GM18870 (cell line): Measurements from ENCODE around the gene IMMT.

ENCODE experiments used
- ATAC-seq: cut with Tn5 transposase; IDR thresholded peaks from one replicate; pipeline ENCODE4 v1.9.1; 2021; ENCODE audit warnings: moderate library complexity; ENCODE audit not compliant: unreplicated experiment

Gene IMMT

DNA sequence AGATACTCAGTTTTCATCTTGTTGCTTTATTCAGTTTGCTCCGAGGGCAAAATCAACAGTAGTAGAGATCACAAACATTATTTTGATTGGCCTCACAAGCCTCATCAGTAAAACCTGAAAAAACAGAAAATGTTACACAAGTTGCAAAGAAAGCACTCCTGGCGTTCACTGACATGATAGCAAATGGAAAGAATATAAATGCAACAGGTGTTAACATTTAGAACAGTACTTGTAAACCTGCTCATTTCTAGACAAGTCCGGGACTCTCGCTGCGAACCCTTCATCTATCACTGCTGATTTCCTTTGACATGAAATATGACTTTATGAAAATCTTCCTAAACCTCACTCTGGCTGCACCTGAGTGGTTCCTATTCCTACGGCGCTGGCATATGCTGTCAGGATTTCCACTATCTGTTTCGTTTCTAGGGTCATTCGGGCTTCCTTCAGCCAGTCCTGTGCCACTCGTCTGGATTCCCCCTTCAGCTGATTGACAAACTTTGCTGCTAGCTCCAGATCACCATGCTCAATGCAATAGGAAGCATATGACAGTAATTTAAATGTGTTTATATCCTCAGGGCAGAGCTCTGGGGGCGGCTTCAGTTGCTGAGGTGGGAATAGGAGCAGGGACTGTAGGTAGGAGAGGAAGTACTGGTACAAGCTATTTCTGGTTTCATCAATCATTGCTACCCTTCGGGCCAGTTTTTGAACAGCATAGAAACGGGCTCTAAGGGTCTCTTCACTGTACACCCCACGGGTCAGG lies 51.2 kb downstream of the IMMT start:
- no peak for ATAC-seq

GRCh38 chr2:86143307-86143706 lies 52.0 kb downstream of the IMMT start:
- ATAC-seq: no peak

GRCh38 chr2:86142436-86143257 lies 52.6 kb downstream of the IMMT start:
- ATAC-seq: no peak

DNA sequence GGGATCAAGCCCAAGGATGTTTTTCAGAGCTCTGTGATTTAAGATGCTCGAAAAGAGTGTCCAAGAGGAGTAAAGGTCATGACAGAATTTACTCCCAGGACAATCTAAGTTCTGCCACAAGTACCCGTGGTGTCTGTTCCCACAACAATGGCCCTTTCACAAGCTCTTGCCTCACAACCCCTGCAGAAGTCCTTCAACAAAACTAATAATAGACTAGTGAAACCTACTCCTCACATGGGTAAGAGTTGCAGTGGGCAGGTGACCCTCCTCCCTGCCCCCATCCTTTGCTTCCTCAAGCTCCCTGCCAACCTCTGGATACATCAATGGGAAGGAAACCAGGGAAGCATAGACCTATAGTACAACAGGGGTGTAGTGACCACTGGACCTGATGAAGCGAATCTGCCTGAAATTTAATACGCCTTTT lies 54.3 kb downstream of the IMMT start:
- no peak for ATAC-seq

DNA sequence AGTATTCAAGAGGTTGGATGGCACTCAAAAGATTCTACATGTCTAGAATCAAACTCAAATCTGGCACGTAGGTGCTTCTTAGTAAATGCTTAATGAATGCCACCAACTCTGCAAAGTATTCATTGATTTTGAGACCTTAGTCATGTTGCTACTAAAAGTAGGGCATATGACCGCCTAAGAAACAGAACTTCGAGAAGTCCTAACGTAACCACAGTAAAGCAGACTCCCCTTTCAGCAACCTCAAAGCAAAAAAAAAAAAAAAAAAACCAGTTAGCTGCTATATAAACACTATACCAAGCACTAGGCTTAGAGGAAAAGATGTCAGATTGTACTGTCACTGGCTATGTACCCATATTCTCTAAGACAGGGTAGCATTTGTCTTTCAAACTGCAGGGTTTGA lies 55.3 kb downstream of the IMMT start:
- no peak for ATAC-seq

- no peak for ATAC-seq
Measured at GRCh38 chr2:86138736-86139625, 56.3 kb downstream of the IMMT start.

- ATAC-seq: no peak
Measured at GRCh38 chr2:86136141-86136540, 59.1 kb downstream of the IMMT start.

DNA sequence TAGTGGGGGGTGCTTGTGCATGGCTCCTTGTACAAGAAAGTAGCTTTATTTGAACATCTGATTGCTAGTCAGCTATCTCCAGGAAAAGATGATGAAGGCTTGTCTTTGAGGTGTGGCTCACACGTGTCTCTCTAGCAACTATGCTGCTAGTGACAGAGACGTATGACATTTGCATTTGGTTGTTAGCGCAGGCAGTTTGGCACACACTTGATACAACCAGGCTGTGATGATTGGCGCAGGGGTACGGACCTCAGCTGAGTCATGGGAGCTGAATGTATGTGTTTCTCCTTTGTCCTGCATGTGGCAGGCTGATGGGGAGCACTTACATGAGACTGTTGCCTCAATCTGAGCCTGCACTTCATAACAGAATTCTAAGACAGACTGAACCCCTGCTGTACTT lies 59.6 kb downstream of the IMMT start:
- ATAC-seq: no peak

GRCh38 chr2:86134709-86135108 lies 60.6 kb downstream of the IMMT start:
- no peak for ATAC-seq

DNA sequence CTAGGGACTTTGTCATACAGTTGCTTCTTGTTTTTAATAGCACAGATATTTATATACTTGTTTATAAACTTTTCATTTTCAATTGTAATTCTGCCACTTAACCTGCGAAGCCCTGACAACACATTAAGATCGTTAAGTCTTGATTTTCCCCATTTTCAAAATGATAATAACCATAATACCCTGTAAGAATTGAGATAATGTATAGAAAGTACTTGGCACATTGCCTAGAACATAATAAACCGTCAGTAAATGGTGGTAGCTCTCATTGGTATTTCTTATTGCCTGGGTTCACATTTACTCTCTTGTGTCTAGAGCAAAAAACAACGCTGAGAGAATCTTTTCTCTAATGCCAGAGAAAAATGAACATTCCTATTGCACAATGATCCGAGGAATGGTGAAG lies 70.6 kb downstream of the IMMT start:
- ATAC-seq: no peak

- ATAC-seq: no peak
Measured at GRCh38 chr2:86123328-86123925, 71.8 kb downstream of the IMMT start.

- no peak for ATAC-seq
Measured at GRCh38 chr2:86118130-86118529, 77.1 kb downstream of the IMMT start.

DNA sequence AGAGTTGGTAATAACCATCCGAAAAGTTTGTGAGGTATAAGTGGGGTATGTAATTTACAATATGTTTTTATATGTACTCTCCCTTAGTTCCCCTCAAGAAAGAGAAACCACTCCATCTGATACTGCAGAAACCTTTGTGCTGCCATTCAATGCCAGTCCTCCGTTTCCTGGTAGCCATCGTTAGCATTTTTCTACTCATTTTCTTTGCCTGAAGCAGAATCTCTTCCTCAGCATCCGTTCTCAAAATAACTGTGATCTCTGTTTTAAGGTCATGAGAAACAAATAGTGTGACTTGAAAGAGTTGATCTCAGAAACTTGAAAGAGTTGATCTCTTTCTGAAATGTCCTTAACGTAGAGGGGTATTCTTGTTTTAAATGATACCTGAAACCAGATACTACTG lies 88.2 kb downstream of the IMMT start:
- no peak for ATAC-seq

- ATAC-seq: peak; percentile 83
Measured at GRCh38 chr2:86105969-86106945, 89.0 kb downstream of the IMMT start, which contains the start of gene PTCD3. TSS of gene PTCD3 (plus strand) at chr2:86106235. CDS start at chr2:86106248, 13 bp downstream.

- peak; percentile 56 for ATAC-seq
Measured at GRCh38 chr2:86105252-86105968, 89.9 kb downstream of the IMMT start, which contains the start of gene POLR1A. TSS of gene POLR1A (minus strand) at chr2:86105886. CDS start at chr2:86105776, 110 bp downstream.

GRCh38 chr2:86102157-86102556 lies 93.1 kb downstream of the IMMT start:
- no peak for ATAC-seq

DNA sequence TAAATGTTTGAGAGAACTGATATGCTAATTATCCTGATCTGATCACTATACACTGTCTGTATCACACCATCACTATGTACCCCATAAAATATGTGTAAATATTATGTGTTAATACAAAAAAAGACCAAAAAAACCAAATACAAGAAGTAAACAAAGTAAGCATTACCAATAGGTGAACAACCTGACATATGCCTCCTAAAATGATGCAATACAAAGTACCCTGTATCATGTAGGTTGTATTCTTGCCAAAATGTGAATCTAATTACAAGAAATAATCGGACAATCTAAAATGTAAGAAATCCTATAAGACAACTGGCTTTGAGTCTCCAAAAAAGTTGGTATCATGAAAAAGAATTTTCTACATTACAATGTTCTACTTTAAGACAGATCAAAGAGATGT lies 97.3 kb downstream of the IMMT start:
- ATAC-seq: no peak

- no peak for ATAC-seq
Measured at GRCh38 chr2:86097114-86097896, 98.0 kb downstream of the IMMT start.
